MM.1S (cell line): Measurements from ENCODE around the gene EPB41L3.

Source experiments
- EZH2 ChIP-seq: fragments of 300-600 bp; sonication (generic); optimal IDR thresholded peaks from 2 replicates; pipeline ENCODE3; 2017; ENCODE audit warnings: low read depth, mild to moderate bottlenecking, antibody characterized with exemption, low read length, mixed read lengths
- EZH2phosphoT487 ChIP-seq: fragments of 300-600 bp; sonication (generic); IDR thresholded peaks from 2 replicates; pipeline ENCODE4 v1.6.1; 2018; ENCODE audit warnings: antibody characterized with exemption, low read length
- TF ChIP-seq, protein P1 (sequence below): fragments of 300-600 bp; sonication (generic); IDR thresholded peaks from 2 replicates; pipeline ENCODE4 v1.5.1; 2016; ENCODE audit warnings: antibody characterized with exemption, low read length, mixed read lengths

DNA sequence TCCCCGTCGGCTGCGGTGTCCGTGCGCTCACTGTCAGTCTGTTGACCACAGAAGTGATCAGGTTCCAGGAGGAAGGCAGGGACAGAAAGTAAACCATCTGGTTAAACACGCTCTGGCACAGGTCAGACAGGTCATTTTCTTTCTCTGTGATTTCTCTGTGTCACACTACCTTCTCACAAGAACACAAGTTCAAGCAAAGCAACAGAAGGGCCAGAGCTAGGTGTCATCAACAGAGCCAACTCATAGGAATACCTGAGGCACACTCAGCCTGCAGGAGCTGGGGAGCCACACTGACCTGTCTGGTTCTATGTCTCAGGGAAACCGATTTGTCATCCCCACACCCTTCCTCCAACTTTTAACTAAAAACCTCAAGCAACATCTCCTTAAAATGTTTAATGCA, 133.2 kb downstream of the EPB41L3 start:
- TF ChIP-seq, protein P1, sequence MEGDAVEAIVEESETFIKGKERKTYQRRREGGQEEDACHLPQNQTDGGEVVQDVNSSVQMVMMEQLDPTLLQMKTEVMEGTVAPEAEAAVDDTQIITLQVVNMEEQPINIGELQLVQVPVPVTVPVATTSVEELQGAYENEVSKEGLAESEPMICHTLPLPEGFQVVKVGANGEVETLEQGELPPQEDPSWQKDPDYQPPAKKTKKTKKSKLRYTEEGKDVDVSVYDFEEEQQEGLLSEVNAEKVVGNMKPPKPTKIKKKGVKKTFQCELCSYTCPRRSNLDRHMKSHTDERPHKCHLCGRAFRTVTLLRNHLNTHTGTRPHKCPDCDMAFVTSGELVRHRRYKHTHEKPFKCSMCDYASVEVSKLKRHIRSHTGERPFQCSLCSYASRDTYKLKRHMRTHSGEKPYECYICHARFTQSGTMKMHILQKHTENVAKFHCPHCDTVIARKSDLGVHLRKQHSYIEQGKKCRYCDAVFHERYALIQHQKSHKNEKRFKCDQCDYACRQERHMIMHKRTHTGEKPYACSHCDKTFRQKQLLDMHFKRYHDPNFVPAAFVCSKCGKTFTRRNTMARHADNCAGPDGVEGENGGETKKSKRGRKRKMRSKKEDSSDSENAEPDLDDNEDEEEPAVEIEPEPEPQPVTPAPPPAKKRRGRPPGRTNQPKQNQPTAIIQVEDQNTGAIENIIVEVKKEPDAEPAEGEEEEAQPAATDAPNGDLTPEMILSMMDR = no peak
- no peak for TF ChIP-seq EZH2
- TF ChIP-seq EZH2phosphoT487 = no peak
